Fibroblast of skin of scalp (primary cell): ENCODE results near the gene GPR119.
"Not testable (repeated sequence)": the region's sequence is repeated elsewhere in the genome, so short reads cannot be mapped to it uniquely, and the experiment has no call there.

ENCODE experiments used
- DNase-seq: peaks from one replicate; pipeline ENCODE4 v3.0.0-alpha.2; 2013

The GPR119 gene

DNA sequence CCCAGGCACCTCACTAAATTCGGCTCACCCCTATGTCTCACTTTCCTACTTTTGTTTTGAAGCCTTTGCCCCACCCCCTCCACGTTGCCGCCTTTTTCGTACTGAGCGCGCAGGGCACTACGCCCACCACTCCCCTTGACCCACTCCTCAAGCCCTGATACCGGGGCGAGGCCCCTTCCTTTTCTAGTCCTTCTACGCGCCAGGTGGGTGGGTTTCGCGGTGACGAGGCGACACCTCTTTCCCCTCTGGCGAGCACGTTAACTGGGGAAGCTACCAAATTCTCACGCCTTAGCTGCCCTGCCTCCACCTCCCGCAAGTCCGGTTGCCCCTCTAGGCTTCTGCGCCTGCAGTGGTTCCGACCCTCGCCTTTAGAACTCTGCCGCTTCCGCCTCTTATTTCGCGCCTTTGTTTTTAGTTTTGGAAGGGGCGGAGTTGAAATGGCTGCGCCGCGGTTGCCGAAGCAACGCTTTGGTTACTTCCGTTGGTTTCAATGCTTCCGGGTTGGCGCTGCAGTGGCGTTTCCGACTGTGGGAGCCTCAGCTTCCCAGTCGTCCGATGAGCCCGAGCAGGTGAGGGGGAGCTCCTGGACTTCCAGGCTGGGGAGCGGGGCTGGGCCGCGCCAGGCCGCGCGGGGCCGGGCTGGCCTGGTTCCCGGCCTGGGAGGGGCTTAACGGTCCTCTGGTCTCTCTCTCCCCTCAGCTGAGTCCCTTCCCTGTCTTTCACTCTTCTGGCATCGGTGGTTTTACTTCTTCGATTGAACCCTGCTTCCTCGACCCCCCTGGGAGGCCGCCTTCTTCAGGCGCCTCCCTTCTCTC is 45.9 kb downstream of the GPR119 start, which contains the start of gene SLC25A14:
Gene SLC25A14, plus strand, starts transcription at position 512 of the 815 bp plus-strand sequence. CDS start 360 bp downstream, outside the sequence.
- peak; percentile 58 for DNase-seq

DNA sequence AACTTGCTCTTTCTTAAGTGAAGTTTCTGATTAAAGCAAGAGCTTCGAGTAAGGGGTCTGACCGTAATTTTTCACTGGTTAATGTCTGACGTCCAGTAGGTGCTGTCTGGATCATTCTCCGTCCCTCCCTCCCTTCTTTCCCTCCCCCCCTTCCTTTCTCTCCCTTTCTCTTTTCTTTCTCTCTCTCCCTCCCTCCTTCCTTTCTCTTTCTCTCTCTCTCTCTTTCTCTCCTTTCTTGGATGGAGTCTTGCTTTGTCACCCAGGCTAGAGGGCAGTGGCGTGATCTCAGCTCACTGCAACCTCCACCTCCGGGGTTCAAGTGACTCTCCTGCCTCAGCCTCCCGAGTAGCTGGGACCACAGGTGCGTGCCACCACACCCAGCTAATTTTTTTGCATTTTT is 46.6 kb downstream of the GPR119 start:
- DNase-seq, result not testable (repeated sequence)

DNA sequence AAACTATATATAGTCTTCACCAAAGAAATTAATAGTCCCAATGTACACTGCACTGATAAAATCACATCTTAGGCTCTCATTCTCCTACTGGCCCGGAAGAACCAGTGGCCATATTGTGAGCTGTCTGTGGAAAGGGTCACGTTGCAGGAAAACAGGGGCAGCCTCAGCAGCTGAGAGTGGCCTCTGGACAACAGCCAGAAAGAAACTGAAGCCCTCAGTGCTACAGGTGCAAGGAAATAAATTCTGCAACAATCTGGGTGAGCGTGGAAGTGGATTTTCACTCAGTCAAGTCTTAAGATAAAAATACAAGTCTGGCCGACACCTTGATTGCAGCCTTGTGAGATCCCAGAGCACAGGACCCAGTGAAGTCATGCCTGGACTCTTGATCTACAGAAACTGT is 48.9 kb downstream of the GPR119 start:
- DNase-seq, result no peak
